Activated CD8-positive, alpha-beta T cell treated with anti-CD3 and anti-CD28 coated beads, Interleukin-2, amount 10 ng/mL, durations not matched to agents 7 days and 5 days (primary cell): Measurements from ENCODE around the gene CT45A1. TPM values are rescaled to one million over a fixed set of nuclear protein-coding genes. Genes with fewer than 3 reads are reported as not detected.
A peak's percentile ranks its signal among the peaks of the same experiment; 100 is the strongest.
"Not testable (repeated sequence)": the region's sequence is repeated elsewhere in the genome, so short reads cannot be mapped to it uniquely, and the experiment has no call there.

Experiments used
- ATAC-seq: fragments of 150-1000 bp; cut with Tn5 transposase; one replicate; pipeline ENCODE4 v1.10.0; 2021; ENCODE audit warnings: moderate library complexity
- CTCF ChIA-PET: fragments of 350-600 bp; sonication (Branson Sonifier 250); formaldehyde crosslinking; loops from one replicate; lab custom pipeline; 2021; ENCODE audit warnings: antibody characterized with exemption; lab: Charles Lee
- POLR2A ChIA-PET: fragments of 350-600 bp; sonication (Branson Sonifier 250); formaldehyde crosslinking; loops from one replicate; lab custom pipeline; 2021; ENCODE audit warnings: antibody characterized with exemption; lab: Charles Lee
- DNase-seq: peaks from one replicate; pipeline ENCODE4 v3.0.0-alpha.2; 2020
- H3K27ac Mint-ChIP-seq: one replicate; pipeline ENCODE4 v1.8.0; 2021; ENCODE audit warnings: mild to moderate bottlenecking, mixed read lengths
- H3K27me3 Mint-ChIP-seq: one replicate; pipeline ENCODE4 v1.8.0; 2021; ENCODE audit warnings: low read depth, mixed read lengths
- H3K36me3 Mint-ChIP-seq: one replicate; pipeline ENCODE4 v1.8.0; 2021; ENCODE audit warnings: low read depth, mixed read lengths
- H3K4me1 Mint-ChIP-seq: one replicate; pipeline ENCODE4 v1.8.0; 2021; ENCODE audit warnings: low read depth, mixed read lengths
- H3K4me3 Mint-ChIP-seq: one replicate; pipeline ENCODE4 v1.8.0; 2021; ENCODE audit warnings: mild to moderate bottlenecking, mixed read lengths
- H3K9me3 Mint-ChIP-seq: one replicate; pipeline ENCODE4 v1.8.0; 2022; ENCODE audit warnings: mixed read lengths; ENCODE audit not compliant: insufficient read depth
- total RNA-seq, 2 experiments: library from RNA; stranded (reverse); gene quantifications; one replicate each; pipeline ENCODE4 v1.2.3, GENCODE V29; 2021

CT45A1 gene
- not detected for total RNA-seq

- H3K9me3 Mint-ChIP-seq, CTCF ChIA-PET, ATAC-seq, POLR2A ChIA-PET, H3K27me3 Mint-ChIP-seq, H3K27ac Mint-ChIP-seq, H3K36me3 Mint-ChIP-seq, H3K4me1 Mint-ChIP-seq, H3K4me3 Mint-ChIP-seq: not testable (repeated sequence)
- peak; percentile 25 for DNase-seq
These were observed at the start of gene CT45A1 for GRCh38 chrX:135713183-135713689. TSS of gene CT45A1 (plus strand) at chrX:135713639. CDS start at chrX:135718941, 5,302 bp downstream.

- ATAC-seq, DNase-seq, H3K36me3 Mint-ChIP-seq, H3K9me3 Mint-ChIP-seq, POLR2A ChIA-PET, H3K4me1 Mint-ChIP-seq, H3K4me3 Mint-ChIP-seq, CTCF ChIA-PET, H3K27me3 Mint-ChIP-seq, H3K27ac Mint-ChIP-seq: not testable (repeated sequence)
These were observed 40.5 kb upstream of the CT45A1 start for GRCh38 chrX:135672979-135673378.

GRCh38 chrX:135688137-135688536 is 25.3 kb upstream of the CT45A1 start:
- no peaks in the 10 kb centered on the region for H3K36me3 Mint-ChIP-seq
- no peaks in the 10 kb centered on the region for H3K9me3 Mint-ChIP-seq
- H3K4me3 Mint-ChIP-seq, result no peak overlapping the region
- no peak overlapping the region for H3K27ac Mint-ChIP-seq
- ATAC-seq, result no peak
- DNase-seq, result no peak
- peaks cover 6% of the 10 kb centered on the region for H3K27me3 Mint-ChIP-seq
- ChIA-PET CTCF (no interaction called here), POLR2A (no interaction called here)
- no peaks in the 10 kb centered on the region for H3K4me1 Mint-ChIP-seq

GRCh38 chrX:135695471-135695870 is 18.0 kb upstream of the CT45A1 start:
- ChIA-PET CTCF (no interaction called here), POLR2A (no interaction called here)
- Mint-ChIP-seq H3K9me3 (no peaks in the 10 kb centered on the region), H3K4me1 (no peaks in the 10 kb centered on the region), H3K27ac (no peak overlapping the region), H3K27me3 (peaks cover under 1% of the 10 kb centered on the region), H3K36me3 (no peaks in the 10 kb centered on the region), H3K4me3 (no peak overlapping the region)
- no peak for DNase-seq
- ATAC-seq, result no peak

- POLR2A ChIA-PET, result no interaction called here
- H3K36me3 Mint-ChIP-seq, result no peaks in the 10 kb centered on the region
- no peaks in the 10 kb centered on the region for H3K27me3 Mint-ChIP-seq
- ATAC-seq (no peak), DNase-seq (no peak)
- H3K4me3 Mint-ChIP-seq, result no peak overlapping the region
- CTCF ChIA-PET, result no interaction called here
- no peaks in the 10 kb centered on the region for H3K4me1 Mint-ChIP-seq
- H3K9me3 Mint-ChIP-seq, result no peaks in the 10 kb centered on the region
- no peak overlapping the region for H3K27ac Mint-ChIP-seq
These were observed 15.8 kb upstream of the CT45A1 start for GRCh38 chrX:135697601-135698000.

- Mint-ChIP-seq H3K27ac (no peak overlapping the region), H3K27me3 (no peaks in the 10 kb centered on the region), H3K4me1 (no peaks in the 10 kb centered on the region), H3K36me3 (no peaks in the 10 kb centered on the region), H3K4me3 (no peak overlapping the region), H3K9me3 (no peaks in the 10 kb centered on the region)
- ChIA-PET CTCF (no interaction called here), POLR2A (no interaction called here)
- DNase-seq, result no peak
- ATAC-seq, result no peak
These were observed 14.5 kb upstream of the CT45A1 start for GRCh38 chrX:135698924-135699323.

- ChIA-PET CTCF (no interaction called here), POLR2A (no interaction called here)
- Mint-ChIP-seq H3K27ac (no peak overlapping the region), H3K4me3 (no peak overlapping the region), H3K4me1 (no peaks in the 10 kb centered on the region), H3K9me3 (no peaks in the 10 kb centered on the region), H3K36me3 (no peaks in the 10 kb centered on the region), H3K27me3 (peaks cover 2% of the 10 kb centered on the region)
- ATAC-seq (no peak), DNase-seq (peak; percentile 44)
These were observed 5.6 kb upstream of the CT45A1 start for GRCh38 chrX:135707880-135708279.

GRCh38 chrX:135713795-135714194 is 356 bp downstream of the CT45A1 start:
- no peak for DNase-seq
- Mint-ChIP-seq H3K27ac (no peak overlapping the region), H3K4me1 (no peaks in the 10 kb centered on the region), H3K27me3 (no peaks in the 10 kb centered on the region), H3K4me3 (no peak overlapping the region), H3K9me3 (no peaks in the 10 kb centered on the region), H3K36me3 (no peaks in the 10 kb centered on the region)
- CTCF ChIA-PET, result no interaction called here
- no peak for ATAC-seq
- POLR2A ChIA-PET, result no interaction called here

- H3K9me3 Mint-ChIP-seq, H3K27me3 Mint-ChIP-seq, CTCF ChIA-PET, H3K36me3 Mint-ChIP-seq, DNase-seq, H3K27ac Mint-ChIP-seq, POLR2A ChIA-PET, H3K4me1 Mint-ChIP-seq, H3K4me3 Mint-ChIP-seq, ATAC-seq: not testable (repeated sequence)
These were observed 21.2 kb downstream of the CT45A1 start for GRCh38 chrX:135734666-135735065.

- ATAC-seq, result no peak
- Mint-ChIP-seq H3K27me3 (no peaks in the 10 kb centered on the region), H3K36me3 (no peaks in the 10 kb centered on the region), H3K4me1 (no peaks in the 10 kb centered on the region), H3K27ac (no peak overlapping the region), H3K4me3 (no peak overlapping the region), H3K9me3 (no peaks in the 10 kb centered on the region)
- ChIA-PET POLR2A (no interaction called here), CTCF (no interaction called here)
- DNase-seq, result no peak
These were observed 24.1 kb downstream of the CT45A1 start for GRCh38 chrX:135737366-135738071.

- POLR2A ChIA-PET, result no interaction called here
These were observed 27.3 kb downstream of the CT45A1 start for GRCh38 chrX:135740681-135741149.

GRCh38 chrX:135741192-135741715 is 27.8 kb downstream of the CT45A1 start:
- Mint-ChIP-seq H3K9me3 (no peaks in the 10 kb centered on the region), H3K4me1 (no peaks in the 10 kb centered on the region), H3K36me3 (no peaks in the 10 kb centered on the region), H3K27me3 (no peaks in the 10 kb centered on the region), H3K27ac (no peak overlapping the region), H3K4me3 (no peak overlapping the region)
- ATAC-seq, result no peak
- ChIA-PET CTCF (interaction anchor here (1.5 kb wide), 1 partner anchor 421 kb away, joined by 3 read pairs; no protein-coding TSS in a partner anchor), POLR2A (no interaction called here)
- DNase-seq, result no peak

More at GRCh38 chrX:135740681-135741149, 27.3 kb downstream of the CT45A1 start:
- peak; percentile 57 for DNase-seq
- ATAC-seq, result peak; percentile 63
- no peaks in the 10 kb centered on the region for H3K4me1 Mint-ChIP-seq
- H3K36me3 Mint-ChIP-seq, result no peaks in the 10 kb centered on the region
- H3K9me3 Mint-ChIP-seq, result no peaks in the 10 kb centered on the region
- CTCF ChIA-PET, result interaction anchor here (1.5 kb wide), 1 partner anchor 422 kb away, joined by 3 read pairs; no protein-coding TSS in a partner anchor
- no peaks in the 10 kb centered on the region for H3K27me3 Mint-ChIP-seq
- H3K27ac Mint-ChIP-seq, result no peak overlapping the region
- no peak overlapping the region for H3K4me3 Mint-ChIP-seq
